ENCODE results near the gene PDE10A.

The PDE10A gene

DNA sequence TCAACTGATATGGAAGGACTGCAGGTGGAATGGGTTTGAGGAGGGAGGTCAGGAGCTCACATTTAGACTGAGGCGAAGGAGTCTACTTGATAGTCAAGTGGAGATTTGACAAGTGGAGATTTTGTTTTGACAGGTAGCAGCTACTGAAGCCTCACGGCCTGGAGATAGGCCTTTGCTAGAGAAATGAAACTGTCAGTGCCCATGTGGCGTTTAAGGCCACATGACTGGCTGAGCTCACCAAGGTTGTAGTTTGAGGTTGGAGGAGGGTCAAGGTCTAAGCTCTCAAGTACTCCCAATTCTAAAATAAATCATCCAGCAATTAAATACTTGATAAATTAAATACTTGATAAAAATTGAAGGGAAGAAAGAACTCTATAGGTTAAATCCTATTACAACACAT is 273.5 kb downstream of the PDE10A start:
- ATAC-seq: no peak
- no peak for TF ChIP-seq ZFP30 (CRISPR knock-in tag; IDR thresholded peaks at IDR 0.05)
- no peak for TF ChIP-seq TCF4 (CRISPR knock-in tag; IDR thresholded peaks at IDR 0.05; ENCODE audit: borderline replicate concordance)
- TF ChIP-seq, protein P1, sequence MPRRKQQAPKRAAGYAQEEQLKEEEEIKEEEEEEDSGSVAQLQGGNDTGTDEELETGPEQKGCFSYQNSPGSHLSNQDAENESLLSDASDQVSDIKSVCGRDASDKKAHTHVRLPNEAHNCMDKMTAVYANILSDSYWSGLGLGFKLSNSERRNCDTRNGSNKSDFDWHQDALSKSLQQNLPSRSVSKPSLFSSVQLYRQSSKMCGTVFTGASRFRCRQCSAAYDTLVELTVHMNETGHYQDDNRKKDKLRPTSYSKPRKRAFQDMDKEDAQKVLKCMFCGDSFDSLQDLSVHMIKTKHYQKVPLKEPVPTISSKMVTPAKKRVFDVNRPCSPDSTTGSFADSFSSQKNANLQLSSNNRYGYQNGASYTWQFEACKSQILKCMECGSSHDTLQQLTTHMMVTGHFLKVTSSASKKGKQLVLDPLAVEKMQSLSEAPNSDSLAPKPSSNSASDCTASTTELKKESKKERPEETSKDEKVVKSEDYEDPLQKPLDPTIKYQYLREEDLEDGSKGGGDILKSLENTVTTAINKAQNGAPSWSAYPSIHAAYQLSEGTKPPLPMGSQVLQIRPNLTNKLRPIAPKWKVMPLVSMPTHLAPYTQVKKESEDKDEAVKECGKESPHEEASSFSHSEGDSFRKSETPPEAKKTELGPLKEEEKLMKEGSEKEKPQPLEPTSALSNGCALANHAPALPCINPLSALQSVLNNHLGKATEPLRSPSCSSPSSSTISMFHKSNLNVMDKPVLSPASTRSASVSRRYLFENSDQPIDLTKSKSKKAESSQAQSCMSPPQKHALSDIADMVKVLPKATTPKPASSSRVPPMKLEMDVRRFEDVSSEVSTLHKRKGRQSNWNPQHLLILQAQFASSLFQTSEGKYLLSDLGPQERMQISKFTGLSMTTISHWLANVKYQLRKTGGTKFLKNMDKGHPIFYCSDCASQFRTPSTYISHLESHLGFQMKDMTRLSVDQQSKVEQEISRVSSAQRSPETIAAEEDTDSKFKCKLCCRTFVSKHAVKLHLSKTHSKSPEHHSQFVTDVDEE (CRISPR knock-in tag; IDR thresholded peaks at IDR 0.05): no peak
- TF ChIP-seq RARB (CRISPR knock-in tag; IDR thresholded peaks at IDR 0.05): no peak
- no peak for TF ChIP-seq TOX (CRISPR knock-in tag; IDR thresholded peaks at IDR 0.05; ENCODE audit: borderline replicate concordance)
- no peak for TF ChIP-seq POU6F1 (CRISPR knock-in tag; IDR thresholded peaks at IDR 0.05; ENCODE audit: borderline replicate concordance, low read depth)
- TF ChIP-seq, protein P2, sequence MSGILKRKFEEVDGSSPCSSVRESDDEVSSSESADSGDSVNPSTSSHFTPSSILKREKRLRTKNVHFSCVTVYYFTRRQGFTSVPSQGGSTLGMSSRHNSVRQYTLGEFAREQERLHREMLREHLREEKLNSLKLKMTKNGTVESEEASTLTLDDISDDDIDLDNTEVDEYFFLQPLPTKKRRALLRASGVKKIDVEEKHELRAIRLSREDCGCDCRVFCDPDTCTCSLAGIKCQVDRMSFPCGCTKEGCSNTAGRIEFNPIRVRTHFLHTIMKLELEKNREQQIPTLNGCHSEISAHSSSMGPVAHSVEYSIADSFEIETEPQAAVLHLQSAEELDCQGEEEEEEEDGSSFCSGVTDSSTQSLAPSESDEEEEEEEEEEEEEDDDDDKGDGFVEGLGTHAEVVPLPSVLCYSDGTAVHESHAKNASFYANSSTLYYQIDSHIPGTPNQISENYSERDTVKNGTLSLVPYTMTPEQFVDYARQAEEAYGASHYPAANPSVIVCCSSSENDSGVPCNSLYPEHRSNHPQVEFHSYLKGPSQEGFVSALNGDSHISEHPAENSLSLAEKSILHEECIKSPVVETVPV (CRISPR knock-in tag; IDR thresholded peaks at IDR 0.05): no peak

DNA sequence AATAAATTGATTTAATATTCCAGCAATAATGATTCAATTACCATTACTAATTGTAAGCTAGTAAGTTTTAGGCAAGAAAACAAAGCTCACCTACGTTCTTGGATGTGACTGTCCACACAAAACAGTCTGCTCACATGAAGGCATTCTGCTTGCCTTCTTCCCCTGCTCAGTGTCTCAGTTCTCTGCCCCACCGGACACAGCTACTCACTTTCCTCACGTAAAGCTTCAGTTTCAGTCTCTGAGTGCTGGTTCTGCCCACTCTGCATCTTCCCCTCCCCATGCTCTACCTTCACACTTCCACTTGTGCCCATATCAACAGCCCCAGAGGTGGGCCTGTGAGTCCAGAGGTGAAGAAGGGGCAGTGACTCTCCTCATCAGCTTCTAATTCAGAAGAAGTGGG is 279.7 kb downstream of the PDE10A start:
- ATAC-seq: no peak
- no peak for TF ChIP-seq ZNF565 (CRISPR knock-in tag; conservative IDR thresholded peaks at IDR 0.05; ENCODE audit: low read depth)
- no peak for TF ChIP-seq PPARA (CRISPR knock-in tag; IDR thresholded peaks at IDR 0.05; ENCODE audit: borderline replicate concordance)
- no peak for TF ChIP-seq OSR1 (CRISPR knock-in tag; IDR thresholded peaks at IDR 0.05)

GRCh38 chr6:165376100-165376499 is 286.9 kb downstream of the PDE10A start:
- ATAC-seq: no peak

GRCh38 chr6:165365371-165365770 is 297.7 kb downstream of the PDE10A start:
- no peak for ATAC-seq
- TF ChIP-seq ESRRG (CRISPR knock-in tag; IDR thresholded peaks at IDR 0.05) (no peak), CSDC2 (CRISPR knock-in tag; IDR thresholded peaks at IDR 0.05) (no peak), TOX (CRISPR knock-in tag; IDR thresholded peaks at IDR 0.05; ENCODE audit: borderline replicate concordance) (no peak), ZNF70 (CRISPR knock-in tag; IDR thresholded peaks at IDR 0.05) (no peak), POU6F1 (CRISPR knock-in tag; IDR thresholded peaks at IDR 0.05; ENCODE audit: borderline replicate concordance, low read depth) (no peak), SNAI2 (CRISPR knock-in tag; IDR thresholded peaks at IDR 0.05) (no peak), ARNTL (CRISPR knock-in tag; IDR thresholded peaks at IDR 0.05; ENCODE audit: borderline replicate concordance, low read depth) (no peak), PPARA (CRISPR knock-in tag; IDR thresholded peaks at IDR 0.05; ENCODE audit: borderline replicate concordance) (no peak), BACH2 (CRISPR knock-in tag; IDR thresholded peaks at IDR 0.05; ENCODE audit: borderline replicate concordance) (no peak), ISL1 (CRISPR knock-in tag; IDR thresholded peaks at IDR 0.05) (no peak), ZFP30 (CRISPR knock-in tag; IDR thresholded peaks at IDR 0.05) (no peak), RARB (CRISPR knock-in tag; IDR thresholded peaks at IDR 0.05) (no peak)
- TF ChIP-seq, protein P3, sequence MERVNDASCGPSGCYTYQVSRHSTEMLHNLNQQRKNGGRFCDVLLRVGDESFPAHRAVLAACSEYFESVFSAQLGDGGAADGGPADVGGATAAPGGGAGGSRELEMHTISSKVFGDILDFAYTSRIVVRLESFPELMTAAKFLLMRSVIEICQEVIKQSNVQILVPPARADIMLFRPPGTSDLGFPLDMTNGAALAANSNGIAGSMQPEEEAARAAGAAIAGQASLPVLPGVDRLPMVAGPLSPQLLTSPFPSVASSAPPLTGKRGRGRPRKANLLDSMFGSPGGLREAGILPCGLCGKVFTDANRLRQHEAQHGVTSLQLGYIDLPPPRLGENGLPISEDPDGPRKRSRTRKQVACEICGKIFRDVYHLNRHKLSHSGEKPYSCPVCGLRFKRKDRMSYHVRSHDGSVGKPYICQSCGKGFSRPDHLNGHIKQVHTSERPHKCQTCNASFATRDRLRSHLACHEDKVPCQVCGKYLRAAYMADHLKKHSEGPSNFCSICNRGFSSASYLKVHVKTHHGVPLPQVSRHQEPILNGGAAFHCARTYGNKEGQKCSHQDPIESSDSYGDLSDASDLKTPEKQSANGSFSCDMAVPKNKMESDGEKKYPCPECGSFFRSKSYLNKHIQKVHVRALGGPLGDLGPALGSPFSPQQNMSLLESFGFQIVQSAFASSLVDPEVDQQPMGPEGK (CRISPR knock-in tag; IDR thresholded peaks at IDR 0.05; ENCODE audit: borderline replicate concordance): no peak
- TF ChIP-seq, protein P2 (CRISPR knock-in tag; IDR thresholded peaks at IDR 0.05): no peak
- TF ChIP-seq, protein P4, sequence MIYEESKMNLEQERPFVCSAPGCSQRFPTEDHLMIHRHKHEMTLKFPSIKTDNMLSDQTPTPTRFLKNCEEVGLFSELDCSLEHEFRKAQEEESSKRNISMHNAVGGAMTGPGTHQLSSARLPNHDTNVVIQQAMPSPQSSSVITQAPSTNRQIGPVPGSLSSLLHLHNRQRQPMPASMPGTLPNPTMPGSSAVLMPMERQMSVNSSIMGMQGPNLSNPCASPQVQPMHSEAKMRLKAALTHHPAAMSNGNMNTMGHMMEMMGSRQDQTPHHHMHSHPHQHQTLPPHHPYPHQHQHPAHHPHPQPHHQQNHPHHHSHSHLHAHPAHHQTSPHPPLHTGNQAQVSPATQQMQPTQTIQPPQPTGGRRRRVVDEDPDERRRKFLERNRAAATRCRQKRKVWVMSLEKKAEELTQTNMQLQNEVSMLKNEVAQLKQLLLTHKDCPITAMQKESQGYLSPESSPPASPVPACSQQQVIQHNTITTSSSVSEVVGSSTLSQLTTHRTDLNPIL (CRISPR knock-in tag; IDR thresholded peaks at IDR 0.05; ENCODE audit: low read depth): no peak
- TF ChIP-seq, protein P1 (CRISPR knock-in tag; IDR thresholded peaks at IDR 0.05): no peak

More at GRCh38 chr6:165376100-165376499, 286.9 kb downstream of the PDE10A start:
- TF ChIP-seq ZNF8 (CRISPR knock-in tag; IDR thresholded peaks at IDR 0.05): no peak
- TF ChIP-seq ZFP30 (CRISPR knock-in tag; IDR thresholded peaks at IDR 0.05): no peak
- no peak for TF ChIP-seq CSDC2 (CRISPR knock-in tag; IDR thresholded peaks at IDR 0.05)
- TF ChIP-seq GLIS3 (CRISPR knock-in tag; IDR thresholded peaks at IDR 0.05): no peak
- no peak for TF ChIP-seq TOX (CRISPR knock-in tag; IDR thresholded peaks at IDR 0.05; ENCODE audit: borderline replicate concordance)
- TF ChIP-seq ARNTL (CRISPR knock-in tag; IDR thresholded peaks at IDR 0.05; ENCODE audit: borderline replicate concordance, low read depth): no peak

All from SK-N-SH treated with all-trans-retinoic acid at 6 μM for 48 hours (cell line).